ENCODE data around the gene ABCC9.
"Not testable (repeated sequence)": the region's sequence is repeated elsewhere in the genome, so short reads cannot be mapped to it uniquely, and the experiment has no call there.

The ABCC9 gene

GRCh38 chr12:21939435-21939834 lies 1.8 kb downstream of the ABCC9 start:
- Histone ChIP-seq H3K27me3 (ENCODE audit: control insufficient read depth in 2 of 2, insufficient read depth in 2 of 2, low read length in 2 of 2) (peaks cover 18 to 38% of the 10 kb centered on the region in 2 donors), H3K4me1 (ENCODE audit: control insufficient read depth in 2 of 2, insufficient read depth in 2 of 2, low read length in 2 of 2) (peaks cover 0 to 8% of the 10 kb centered on the region in 2 donors), H3K27ac (ENCODE audit: low read depth in 2 of 2, low read length in 2 of 2) (no peak overlapping the region), H3K36me3 (ENCODE audit: control insufficient read depth in 2 of 2, insufficient read depth in 2 of 2, low read length in 2 of 2) (no peaks in the 10 kb centered on the region), H3K4me3 (ENCODE audit: low read length in 2 of 2) (no peak overlapping the region), H3K9ac (ENCODE audit: low read depth in 1 of 2, low read length in 2 of 2) (no peak overlapping the region), H3K9me3 (ENCODE audit: control insufficient read depth in 2 of 2, low read length in 2 of 2) (no peaks in the 10 kb centered on the region)

- Histone ChIP-seq H3K9me3 (ENCODE audit: control insufficient read depth in 2 of 2, low read length in 2 of 2) (no peaks in the 10 kb centered on the region), H3K36me3 (ENCODE audit: control insufficient read depth in 2 of 2, insufficient read depth in 2 of 2, low read length in 2 of 2) (no peaks in the 10 kb centered on the region), H3K27me3 (ENCODE audit: control insufficient read depth in 2 of 2, insufficient read depth in 2 of 2, low read length in 2 of 2) (peaks cover 18 to 38% of the 10 kb centered on the region in 2 donors), H3K27ac (ENCODE audit: low read depth in 2 of 2, low read length in 2 of 2) (no peak overlapping the region), H3K4me1 (ENCODE audit: control insufficient read depth in 2 of 2, insufficient read depth in 2 of 2, low read length in 2 of 2) (peaks cover 0 to 8% of the 10 kb centered on the region in 2 donors), H3K4me3 (ENCODE audit: low read length in 2 of 2) (no peak overlapping the region), H3K9ac (ENCODE audit: low read depth in 1 of 2, low read length in 2 of 2) (no peak overlapping the region)
Measured at GRCh38 chr12:21938879-21939278, 2.3 kb downstream of the ABCC9 start.

- no peaks in the 10 kb centered on the region for H3K36me3 ChIP-seq (ENCODE audit: control insufficient read depth in 2 of 2, insufficient read depth in 2 of 2, low read length in 2 of 2)
- H3K9me3 ChIP-seq (ENCODE audit: control insufficient read depth in 2 of 2, low read length in 2 of 2), result no peaks in the 10 kb centered on the region
- H3K9ac ChIP-seq (ENCODE audit: low read depth in 1 of 2, low read length in 2 of 2), result no peak overlapping the region
- peaks cover 2 to 5% of the 10 kb centered on the region in 2 donors for H3K27me3 ChIP-seq (ENCODE audit: control insufficient read depth in 2 of 2, insufficient read depth in 2 of 2, low read length in 2 of 2)
- H3K4me3 ChIP-seq (ENCODE audit: low read length in 2 of 2), result no peak overlapping the region
- H3K4me1 ChIP-seq (ENCODE audit: control insufficient read depth in 2 of 2, insufficient read depth in 2 of 2, low read length in 2 of 2), result no peaks in the 10 kb centered on the region
- no peak overlapping the region for H3K27ac ChIP-seq (ENCODE audit: low read depth in 2 of 2, low read length in 2 of 2)
Measured at GRCh38 chr12:21934173-21934572, 7.1 kb downstream of the ABCC9 start.

GRCh38 chr12:21933656-21934055 lies 7.6 kb downstream of the ABCC9 start:
- H3K36me3 ChIP-seq (ENCODE audit: control insufficient read depth in 2 of 2, insufficient read depth in 2 of 2, low read length in 2 of 2), result no peaks in the 10 kb centered on the region
- no peaks in the 10 kb centered on the region for H3K9me3 ChIP-seq (ENCODE audit: control insufficient read depth in 2 of 2, low read length in 2 of 2)
- no peaks in the 10 kb centered on the region for H3K4me1 ChIP-seq (ENCODE audit: control insufficient read depth in 2 of 2, insufficient read depth in 2 of 2, low read length in 2 of 2)
- H3K27me3 ChIP-seq (ENCODE audit: control insufficient read depth in 2 of 2, insufficient read depth in 2 of 2, low read length in 2 of 2), result peaks cover 0 to under 1% of the 10 kb centered on the region in 2 donors
- no peak overlapping the region for H3K4me3 ChIP-seq (ENCODE audit: low read length in 2 of 2)
- no peak overlapping the region for H3K9ac ChIP-seq (ENCODE audit: low read depth in 1 of 2, low read length in 2 of 2)
- H3K27ac ChIP-seq (ENCODE audit: low read depth in 2 of 2, low read length in 2 of 2), result no peak overlapping the region

- not testable (repeated sequence) for H3K9ac ChIP-seq (ENCODE audit: low read depth in 1 of 2, low read length in 2 of 2); H3K27ac ChIP-seq (ENCODE audit: low read depth in 2 of 2, low read length in 2 of 2); H3K9me3 ChIP-seq (ENCODE audit: control insufficient read depth in 2 of 2, low read length in 2 of 2); H3K4me3 ChIP-seq (ENCODE audit: low read length in 2 of 2); H3K27me3 ChIP-seq (ENCODE audit: control insufficient read depth in 2 of 2, insufficient read depth in 2 of 2, low read length in 2 of 2); H3K4me1 ChIP-seq (ENCODE audit: control insufficient read depth in 2 of 2, insufficient read depth in 2 of 2, low read length in 2 of 2); H3K36me3 ChIP-seq (ENCODE audit: control insufficient read depth in 2 of 2, insufficient read depth in 2 of 2, low read length in 2 of 2)
Measured at GRCh38 chr12:21929972-21930371, 11.3 kb downstream of the ABCC9 start.

- no peaks in the 10 kb centered on the region for H3K9me3 ChIP-seq (ENCODE audit: control insufficient read depth in 2 of 2, low read length in 2 of 2)
- H3K4me3 ChIP-seq (ENCODE audit: low read length in 2 of 2), result no peak overlapping the region
- no peaks in the 10 kb centered on the region for H3K27me3 ChIP-seq (ENCODE audit: control insufficient read depth in 2 of 2, insufficient read depth in 2 of 2, low read length in 2 of 2)
- H3K4me1 ChIP-seq (ENCODE audit: control insufficient read depth in 2 of 2, insufficient read depth in 2 of 2, low read length in 2 of 2), result no peaks in the 10 kb centered on the region
- H3K27ac ChIP-seq (ENCODE audit: low read depth in 2 of 2, low read length in 2 of 2), result no peak overlapping the region
- H3K9ac ChIP-seq (ENCODE audit: low read depth in 1 of 2, low read length in 2 of 2), result no peak overlapping the region
- no peaks in the 10 kb centered on the region for H3K36me3 ChIP-seq (ENCODE audit: control insufficient read depth in 2 of 2, insufficient read depth in 2 of 2, low read length in 2 of 2)
Measured at GRCh38 chr12:21925296-21925913, 15.8 kb downstream of the ABCC9 start.

- Histone ChIP-seq H3K4me1 (ENCODE audit: control insufficient read depth in 2 of 2, insufficient read depth in 2 of 2, low read length in 2 of 2) (no peaks in the 10 kb centered on the region), H3K27me3 (ENCODE audit: control insufficient read depth in 2 of 2, insufficient read depth in 2 of 2, low read length in 2 of 2) (no peaks in the 10 kb centered on the region), H3K4me3 (ENCODE audit: low read length in 2 of 2) (no peak overlapping the region), H3K27ac (ENCODE audit: low read depth in 2 of 2, low read length in 2 of 2) (no peak overlapping the region), H3K9me3 (ENCODE audit: control insufficient read depth in 2 of 2, low read length in 2 of 2) (no peaks in the 10 kb centered on the region), H3K9ac (ENCODE audit: low read depth in 1 of 2, low read length in 2 of 2) (no peak overlapping the region), H3K36me3 (ENCODE audit: control insufficient read depth in 2 of 2, insufficient read depth in 2 of 2, low read length in 2 of 2) (no peaks in the 10 kb centered on the region)
Measured at GRCh38 chr12:21921436-21921835, 19.8 kb downstream of the ABCC9 start.

- H3K27me3 ChIP-seq (ENCODE audit: control insufficient read depth in 2 of 2, insufficient read depth in 2 of 2, low read length in 2 of 2), result no peaks in the 10 kb centered on the region
- no peak overlapping the region for H3K4me3 ChIP-seq (ENCODE audit: low read length in 2 of 2)
- H3K9ac ChIP-seq (ENCODE audit: low read depth in 1 of 2, low read length in 2 of 2), result no peak overlapping the region
- no peaks in the 10 kb centered on the region for H3K9me3 ChIP-seq (ENCODE audit: control insufficient read depth in 2 of 2, low read length in 2 of 2)
- H3K27ac ChIP-seq (ENCODE audit: low read depth in 2 of 2, low read length in 2 of 2), result no peak overlapping the region
- no peaks in the 10 kb centered on the region for H3K36me3 ChIP-seq (ENCODE audit: control insufficient read depth in 2 of 2, insufficient read depth in 2 of 2, low read length in 2 of 2)
- H3K4me1 ChIP-seq (ENCODE audit: control insufficient read depth in 2 of 2, insufficient read depth in 2 of 2, low read length in 2 of 2), result no peaks in the 10 kb centered on the region
Measured at GRCh38 chr12:21918456-21918855, 22.8 kb downstream of the ABCC9 start.

- H3K27ac ChIP-seq (ENCODE audit: low read depth in 2 of 2, low read length in 2 of 2), result no peak overlapping the region
- H3K36me3 ChIP-seq (ENCODE audit: control insufficient read depth in 2 of 2, insufficient read depth in 2 of 2, low read length in 2 of 2), result no peaks in the 10 kb centered on the region
Measured at GRCh38 chr12:21913823-21914222, 27.4 kb downstream of the ABCC9 start.

GRCh38 chr12:21912318-21912717 lies 28.9 kb downstream of the ABCC9 start:
- Histone ChIP-seq H3K27ac (ENCODE audit: low read depth in 2 of 2, low read length in 2 of 2) (no peak overlapping the region), H3K4me3 (ENCODE audit: low read length in 2 of 2) (no peak overlapping the region), H3K27me3 (ENCODE audit: control insufficient read depth in 2 of 2, insufficient read depth in 2 of 2, low read length in 2 of 2) (no peaks in the 10 kb centered on the region), H3K4me1 (ENCODE audit: control insufficient read depth in 2 of 2, insufficient read depth in 2 of 2, low read length in 2 of 2) (no peaks in the 10 kb centered on the region), H3K9ac (ENCODE audit: low read depth in 1 of 2, low read length in 2 of 2) (no peak overlapping the region), H3K36me3 (ENCODE audit: control insufficient read depth in 2 of 2, insufficient read depth in 2 of 2, low read length in 2 of 2) (no peaks in the 10 kb centered on the region), H3K9me3 (ENCODE audit: control insufficient read depth in 2 of 2, low read length in 2 of 2) (no peaks in the 10 kb centered on the region)

More at GRCh38 chr12:21913823-21914222, 27.4 kb downstream of the ABCC9 start:
- H3K4me3 ChIP-seq (ENCODE audit: low read length in 2 of 2), result no peak overlapping the region
- no peaks in the 10 kb centered on the region for H3K9me3 ChIP-seq (ENCODE audit: control insufficient read depth in 2 of 2, low read length in 2 of 2)
- H3K9ac ChIP-seq (ENCODE audit: low read depth in 1 of 2, low read length in 2 of 2), result no peak overlapping the region
- no peaks in the 10 kb centered on the region for H3K27me3 ChIP-seq (ENCODE audit: control insufficient read depth in 2 of 2, insufficient read depth in 2 of 2, low read length in 2 of 2)
- H3K4me1 ChIP-seq (ENCODE audit: control insufficient read depth in 2 of 2, insufficient read depth in 2 of 2, low read length in 2 of 2), result no peaks in the 10 kb centered on the region

- Histone ChIP-seq H3K36me3 (ENCODE audit: control insufficient read depth in 2 of 2, insufficient read depth in 2 of 2, low read length in 2 of 2) (no peaks in the 10 kb centered on the region), H3K27me3 (ENCODE audit: control insufficient read depth in 2 of 2, insufficient read depth in 2 of 2, low read length in 2 of 2) (no peaks in the 10 kb centered on the region), H3K4me3 (ENCODE audit: low read length in 2 of 2) (no peak overlapping the region), H3K9me3 (ENCODE audit: control insufficient read depth in 2 of 2, low read length in 2 of 2) (no peaks in the 10 kb centered on the region), H3K4me1 (ENCODE audit: control insufficient read depth in 2 of 2, insufficient read depth in 2 of 2, low read length in 2 of 2) (no peaks in the 10 kb centered on the region), H3K9ac (ENCODE audit: low read depth in 1 of 2, low read length in 2 of 2) (no peak overlapping the region), H3K27ac (ENCODE audit: low read depth in 2 of 2, low read length in 2 of 2) (no peak overlapping the region)
Measured at GRCh38 chr12:21911832-21912231, 29.4 kb downstream of the ABCC9 start.
